DND-41 (cell line): ENCODE measurements around the gene BPIFB1.

Experiments
- EZH2 ChIP-seq: IDR thresholded peaks from 3 replicates; pipeline ENCODE4 v1.6.1; 2012; ENCODE audit warnings: borderline replicate concordance, low read depth, mild to moderate bottlenecking, moderate library complexity, low read length, inconsistent platforms; ENCODE audit not compliant: severe bottlenecking
- TF ChIP-seq, protein P1 (sequence below): IDR thresholded peaks from 2 replicates; pipeline ENCODE4 v1.5.1; 2012; ENCODE audit warnings: borderline replicate concordance, low read length, moderate library complexity, mild to moderate bottlenecking; ENCODE audit not compliant: poor library complexity, severe bottlenecking; ENCODE audit errors: extremely low read depth

DNA sequence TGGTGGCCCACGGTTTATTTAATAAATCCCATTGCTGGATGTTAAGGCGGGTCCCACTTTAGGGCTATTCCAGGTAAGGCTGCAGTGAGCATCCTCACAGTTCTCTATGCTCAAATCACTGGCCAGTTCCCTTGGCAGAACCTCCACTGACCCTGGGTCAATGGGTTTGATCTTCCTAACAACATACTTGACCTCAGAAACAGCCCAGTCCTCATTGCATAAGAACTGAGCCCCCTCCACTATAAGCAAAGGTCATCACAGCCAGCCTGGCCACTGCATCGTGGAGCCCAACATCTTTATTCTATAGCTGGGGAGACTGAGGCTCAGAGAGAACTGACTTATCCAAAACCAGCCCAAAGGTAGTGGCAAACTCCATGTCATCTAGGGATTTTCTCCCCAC, 4.3 kb upstream of the BPIFB1 start:
- TF ChIP-seq, protein P1, sequence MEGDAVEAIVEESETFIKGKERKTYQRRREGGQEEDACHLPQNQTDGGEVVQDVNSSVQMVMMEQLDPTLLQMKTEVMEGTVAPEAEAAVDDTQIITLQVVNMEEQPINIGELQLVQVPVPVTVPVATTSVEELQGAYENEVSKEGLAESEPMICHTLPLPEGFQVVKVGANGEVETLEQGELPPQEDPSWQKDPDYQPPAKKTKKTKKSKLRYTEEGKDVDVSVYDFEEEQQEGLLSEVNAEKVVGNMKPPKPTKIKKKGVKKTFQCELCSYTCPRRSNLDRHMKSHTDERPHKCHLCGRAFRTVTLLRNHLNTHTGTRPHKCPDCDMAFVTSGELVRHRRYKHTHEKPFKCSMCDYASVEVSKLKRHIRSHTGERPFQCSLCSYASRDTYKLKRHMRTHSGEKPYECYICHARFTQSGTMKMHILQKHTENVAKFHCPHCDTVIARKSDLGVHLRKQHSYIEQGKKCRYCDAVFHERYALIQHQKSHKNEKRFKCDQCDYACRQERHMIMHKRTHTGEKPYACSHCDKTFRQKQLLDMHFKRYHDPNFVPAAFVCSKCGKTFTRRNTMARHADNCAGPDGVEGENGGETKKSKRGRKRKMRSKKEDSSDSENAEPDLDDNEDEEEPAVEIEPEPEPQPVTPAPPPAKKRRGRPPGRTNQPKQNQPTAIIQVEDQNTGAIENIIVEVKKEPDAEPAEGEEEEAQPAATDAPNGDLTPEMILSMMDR = no peak
- TF ChIP-seq EZH2 = no peak
